Muscle of leg (tissue), 11 donors: Measurements from ENCODE around the gene ZNF490. TPM values are rescaled to one million over a fixed set of nuclear protein-coding genes. Genes with fewer than 3 reads are reported as not detected.
A peak's percentile ranks its signal among the peaks of the same experiment; 100 is the strongest.
"Not testable (repeated sequence)": the region's sequence is repeated elsewhere in the genome, so short reads cannot be mapped to it uniquely, and the experiment has no call there.

Experiments used
- DNase-seq: peaks from one replicate; pipeline ENCODE4 v3.0.0; 2013
- H3K27ac ChIP-seq: one replicate; pipeline ENCODE4 v1.5.1; 2013; ENCODE audit warnings: mild to moderate bottlenecking, low read length, control low read depth
- H3K27me3 ChIP-seq: one replicate; pipeline ENCODE4 v1.6.1; 2013; ENCODE audit warnings: low read length; ENCODE audit not compliant: control insufficient read depth, insufficient read depth
- H3K36me3 ChIP-seq: one replicate; pipeline ENCODE4 v1.6.1; 2013; ENCODE audit warnings: low read length; ENCODE audit not compliant: control insufficient read depth, insufficient read depth
- H3K4me1 ChIP-seq: one replicate; pipeline ENCODE4 v1.6.1; 2013; ENCODE audit warnings: low read length; ENCODE audit not compliant: control insufficient read depth, insufficient read depth
- H3K4me3 ChIP-seq: one replicate; pipeline ENCODE4 v1.5.1; 2013; ENCODE audit warnings: low read length, control low read depth
- H3K9me3 ChIP-seq: replicated peaks from 2 replicates; pipeline ENCODE4 v1.6.1; 2013; ENCODE audit warnings: low read depth, low read length; ENCODE audit not compliant: control insufficient read depth
- WGBS: methylation state at CpG from one replicate; pipeline ENCODE4 v1.1.5; 2013; ENCODE audit warnings: missing lambda C conversion rate; ENCODE audit not compliant: insufficient coverage; 5-methylcytosine and 5-hydroxymethylcytosine counted together
- polyA plus RNA-seq, 8 donors: library from polyadenylated mRNA; unstranded; fragments of 120-200 nt; gene quantifications; one replicate each; pipeline versions ENCODE4 v1.2.1 to v1.2.3, GENCODE V29; 2013; ENCODE audit warnings: inconsistent platforms in 1 of 8, low replicate concordance in 1 of 8; ENCODE audit not compliant: insufficient read length in 8 of 8, insufficient read depth in 1 of 8
- total RNA-seq: library from RNA; stranded (reverse); fragments of 120-200 nt; gene quantifications from one replicate; pipeline ENCODE4 v1.2.4, GENCODE V29; 2013

Gene ZNF490
- total and polyA plus RNA-seq, 9 donors = 1.6 to 4.8 (median 2.5) TPM

DNA sequence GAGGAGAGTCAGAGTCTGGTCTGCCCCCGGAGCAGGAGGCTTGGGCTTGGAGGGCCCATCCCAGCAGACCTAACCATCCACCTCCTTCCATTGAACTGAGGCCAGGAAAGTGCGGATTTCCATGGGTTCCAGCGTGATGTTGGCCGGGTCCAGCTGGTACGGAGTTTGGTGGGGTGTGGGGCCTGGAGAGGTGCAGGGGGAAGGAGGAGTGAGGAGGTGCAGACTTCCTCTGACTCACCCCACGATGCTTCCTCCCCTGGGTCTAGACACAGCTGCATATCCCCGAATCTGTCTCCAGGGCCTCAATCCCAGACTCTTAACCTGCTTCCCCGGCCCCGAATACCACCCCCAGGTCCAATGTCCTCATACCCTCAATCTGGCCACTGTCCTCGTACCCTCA, 35.9 kb upstream of the ZNF490 start:
- Histone ChIP-seq H3K36me3 (no peaks in the 10 kb centered on the region), H3K27me3 (peaks cover 6% of the 10 kb centered on the region), H3K9me3 (no peaks in the 10 kb centered on the region), H3K27ac (no peak overlapping the region), H3K4me1 (peaks cover 13% of the 10 kb centered on the region), H3K4me3 (no peak overlapping the region)
- WGBS = 77% methylated on average over 6 of the region's 10 CpGs
- DNase-seq = no peak

DNA sequence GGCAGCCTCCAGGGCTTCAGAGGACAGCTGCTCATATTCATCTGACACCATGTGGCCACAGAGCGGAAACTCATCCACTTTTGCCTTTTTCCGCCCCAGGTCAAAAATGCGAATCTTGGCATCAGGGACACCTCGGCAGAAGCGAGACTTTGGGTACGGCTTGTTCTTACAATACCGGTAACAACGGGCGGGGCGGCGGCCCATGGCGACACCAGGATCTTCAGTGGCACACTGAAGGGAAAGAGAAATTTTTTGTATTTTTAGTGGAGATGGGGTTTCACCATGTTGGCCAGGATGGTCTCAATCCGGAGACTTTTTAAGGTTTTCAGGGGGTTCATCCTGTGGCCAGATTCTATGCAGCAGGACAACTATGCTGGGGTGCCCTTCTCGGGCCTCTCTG, 33.1 kb upstream of the ZNF490 start:
- not testable (repeated sequence) for H3K9me3 ChIP-seq, H3K27me3 ChIP-seq, H3K4me3 ChIP-seq, H3K27ac ChIP-seq, DNase-seq, H3K36me3 ChIP-seq
- 91% methylated on average over 11 of the region's 14 CpGs for WGBS
- peaks cover 17% of the 10 kb centered on the region for H3K4me1 ChIP-seq

DNA sequence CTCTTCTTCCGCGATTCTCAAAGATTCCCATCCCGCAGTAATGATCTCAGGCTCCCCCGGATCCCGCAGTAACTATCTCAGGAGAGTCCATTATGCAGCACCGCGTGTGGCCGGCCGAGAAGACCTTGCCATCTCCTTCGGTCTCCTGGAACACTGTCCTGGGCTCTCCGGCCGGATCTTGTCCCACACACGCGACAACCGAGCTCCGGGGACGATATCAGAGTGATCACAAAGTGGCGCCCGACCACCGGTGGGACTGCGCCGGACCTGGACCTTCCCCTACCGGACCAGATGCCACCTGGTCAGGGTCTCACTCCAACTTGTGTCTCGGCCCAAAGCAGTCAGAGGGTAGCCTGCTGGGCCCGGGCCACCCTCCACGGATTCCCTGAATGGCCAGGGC, 31.9 kb upstream of the ZNF490 start:
- H3K27ac ChIP-seq = no peak overlapping the region
- no peak overlapping the region for H3K4me3 ChIP-seq
- H3K27me3 ChIP-seq = no peaks in the 10 kb centered on the region
- WGBS = 90% methylated on average over 26 of the region's 26 CpGs
- H3K4me1 ChIP-seq = peaks cover 7% of the 10 kb centered on the region
- H3K36me3 ChIP-seq = no peaks in the 10 kb centered on the region
- DNase-seq = no peak
- H3K9me3 ChIP-seq = no peaks in the 10 kb centered on the region

DNA sequence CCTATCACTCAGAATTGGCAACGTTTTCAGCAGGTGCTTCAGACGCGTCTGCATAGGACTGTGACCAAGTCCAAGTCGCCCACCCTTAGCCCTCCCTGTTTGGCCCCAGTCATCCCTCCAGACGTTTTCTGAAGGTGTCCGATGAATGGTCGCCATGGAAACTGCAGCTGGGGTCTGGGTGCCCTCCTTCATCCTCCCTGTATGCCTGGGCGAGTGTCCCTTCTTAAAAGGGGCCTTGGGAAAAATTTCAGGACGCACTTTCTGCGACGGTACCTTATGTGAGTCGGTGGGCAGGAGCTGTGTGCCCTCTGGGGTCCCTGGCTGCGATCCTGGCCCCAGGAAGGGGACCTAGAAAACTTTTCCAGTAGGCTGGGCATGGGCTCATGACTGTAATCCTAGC, 30.8 kb upstream of the ZNF490 start:
- 65% methylated on average over 13 of the region's 13 CpGs for WGBS
- H3K4me3 ChIP-seq = no peak overlapping the region

DNA sequence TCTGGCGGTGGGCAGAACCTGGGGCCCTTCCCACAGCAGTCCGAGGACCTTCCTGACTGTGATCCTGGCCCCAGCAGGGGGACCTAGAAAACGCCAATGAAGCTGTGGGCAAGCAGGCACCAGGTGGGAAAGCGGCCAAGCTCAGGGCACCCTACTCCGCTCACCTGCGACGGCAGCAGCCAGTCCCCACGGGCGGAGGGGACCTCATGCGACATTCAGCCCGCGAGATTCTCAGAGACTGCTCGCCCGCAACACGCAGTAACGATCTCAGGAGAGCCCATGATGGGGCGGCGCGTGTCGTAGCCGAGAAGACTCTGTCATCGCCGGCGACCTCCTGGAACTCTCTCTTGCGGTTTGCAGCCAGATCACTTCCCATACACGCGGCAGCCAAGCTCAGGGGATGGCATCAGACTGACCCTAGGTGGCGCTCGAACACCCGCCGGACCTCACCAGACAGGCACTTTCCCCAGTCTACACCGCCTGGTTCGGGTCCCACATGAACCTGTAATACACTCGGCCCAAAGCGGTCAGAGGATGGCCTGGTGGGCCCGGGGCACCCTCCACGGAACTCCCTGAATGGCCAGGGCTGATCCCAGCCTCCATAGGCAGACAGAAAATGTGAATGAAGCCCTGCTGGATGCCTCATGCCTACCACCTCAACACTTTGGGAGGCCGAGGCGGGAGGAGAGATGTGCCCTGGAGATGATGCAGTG, 29.4 kb upstream of the ZNF490 start:
- no peak overlapping the region for H3K27ac ChIP-seq
- DNase-seq = peak; percentile 72
- H3K27me3 ChIP-seq = no peaks in the 10 kb centered on the region
- H3K4me1 ChIP-seq = peaks cover 4% of the 10 kb centered on the region
- 6% methylated on average over 37 of the region's 39 CpGs for whole genome bisulfite sequencing
- no peak overlapping the region for H3K4me3 ChIP-seq
- no peaks in the 10 kb centered on the region for H3K36me3 ChIP-seq
- H3K9me3 ChIP-seq = no peaks in the 10 kb centered on the region

More for the DNA sequence above, 30.8 kb upstream of the ZNF490 start:
- peaks cover 4% of the 10 kb centered on the region for H3K4me1 ChIP-seq
- H3K9me3 ChIP-seq = no peaks in the 10 kb centered on the region
- no peak for DNase-seq
- no peaks in the 10 kb centered on the region for H3K27me3 ChIP-seq
- H3K36me3 ChIP-seq = no peaks in the 10 kb centered on the region
- H3K27ac ChIP-seq = no peak overlapping the region

DNA sequence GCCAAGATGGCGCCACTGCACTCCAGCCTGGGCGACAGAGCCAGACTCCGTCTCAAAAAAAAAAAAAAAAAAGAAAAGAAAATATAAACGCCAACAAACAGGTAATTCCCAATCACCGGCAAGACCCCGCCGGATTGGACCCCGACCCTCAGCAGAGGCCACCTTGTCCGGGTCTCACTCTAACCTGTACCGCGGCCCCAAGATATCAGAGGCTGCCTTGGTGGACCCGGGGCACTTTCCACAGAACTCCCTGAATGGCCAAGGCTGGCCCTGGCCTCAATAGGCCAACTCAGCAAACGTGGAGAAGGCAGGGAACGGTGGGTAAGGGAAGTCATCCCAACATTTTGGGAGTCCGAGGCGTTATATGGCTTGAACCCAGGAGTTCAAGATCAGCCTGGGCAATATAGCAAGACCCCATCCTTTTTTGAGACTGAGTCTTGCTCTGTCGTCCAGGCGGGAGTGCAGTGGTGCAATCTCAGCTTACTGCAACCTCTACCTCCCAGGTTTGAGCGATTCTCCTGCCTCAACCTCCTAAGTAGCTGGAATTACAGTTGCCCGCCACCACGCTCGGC, 28.1 kb upstream of the ZNF490 start:
- DNase-seq = no peak
- Histone ChIP-seq H3K4me3 (no peak overlapping the region), H3K9me3 (no peaks in the 10 kb centered on the region), H3K36me3 (no peaks in the 10 kb centered on the region), H3K4me1 (peaks cover 4% of the 10 kb centered on the region), H3K27me3 (no peaks in the 10 kb centered on the region), H3K27ac (no peak overlapping the region)
- WGBS = 94% methylated on average over 15 of the region's 22 CpGs

DNA sequence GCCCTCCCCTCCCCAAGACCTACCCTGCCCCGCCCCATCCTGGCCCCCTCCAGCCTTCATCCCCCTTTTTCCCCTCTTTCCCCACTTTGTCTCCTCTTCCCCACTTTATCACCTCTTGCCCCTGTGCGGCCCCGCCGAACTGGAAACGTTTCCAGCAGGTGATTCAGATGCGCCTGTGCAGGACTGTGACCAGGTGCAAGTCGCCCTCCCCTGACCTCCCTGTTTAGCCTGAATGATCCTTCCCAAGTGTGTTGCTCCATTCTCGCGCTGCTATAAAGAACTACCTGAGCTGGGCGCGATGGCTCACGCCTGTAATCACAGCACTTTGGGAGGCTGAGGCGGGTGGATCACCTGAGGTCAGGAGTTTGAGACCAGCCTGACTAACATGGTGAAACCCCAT, 26.0 kb upstream of the ZNF490 start:
- 78% methylated on average over 12 of the region's 13 CpGs for WGBS
- no peak for DNase-seq
- no peaks in the 10 kb centered on the region for H3K27me3 ChIP-seq
- H3K27ac ChIP-seq = no peak overlapping the region
- H3K4me1 ChIP-seq = peaks cover 4% of the 10 kb centered on the region
- no peaks in the 10 kb centered on the region for H3K9me3 ChIP-seq
- H3K4me3 ChIP-seq = no peak overlapping the region
- no peaks in the 10 kb centered on the region for H3K36me3 ChIP-seq

DNA sequence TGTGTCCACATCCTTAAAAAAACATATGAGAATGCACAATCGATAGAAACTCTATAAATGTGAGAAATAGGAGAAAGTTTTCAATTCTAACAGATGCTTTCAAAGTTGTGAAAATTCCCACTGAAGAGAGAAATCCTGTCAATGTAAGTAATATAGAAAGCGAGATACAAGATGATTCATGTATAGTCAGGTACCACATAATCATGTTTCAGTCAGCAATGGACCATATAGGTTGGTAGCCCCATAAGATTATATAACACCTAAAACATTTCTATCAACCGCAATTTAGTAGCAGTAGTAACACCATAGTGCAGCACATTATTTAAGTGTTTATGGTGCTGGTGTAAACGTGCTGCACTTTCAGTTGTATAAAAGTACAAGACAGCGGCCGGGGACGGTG, 18.6 kb upstream of the ZNF490 start:
- Histone ChIP-seq H3K36me3 (peaks cover 43% of the 10 kb centered on the region), H3K27me3 (no peaks in the 10 kb centered on the region), H3K27ac (no peak overlapping the region), H3K4me1 (no peaks in the 10 kb centered on the region), H3K4me3 (no peak overlapping the region), H3K9me3 (peaks cover 17% of the 10 kb centered on the region)
- 100% methylated on average over 3 of the region's 7 CpGs for WGBS
- no peak for DNase-seq

DNA sequence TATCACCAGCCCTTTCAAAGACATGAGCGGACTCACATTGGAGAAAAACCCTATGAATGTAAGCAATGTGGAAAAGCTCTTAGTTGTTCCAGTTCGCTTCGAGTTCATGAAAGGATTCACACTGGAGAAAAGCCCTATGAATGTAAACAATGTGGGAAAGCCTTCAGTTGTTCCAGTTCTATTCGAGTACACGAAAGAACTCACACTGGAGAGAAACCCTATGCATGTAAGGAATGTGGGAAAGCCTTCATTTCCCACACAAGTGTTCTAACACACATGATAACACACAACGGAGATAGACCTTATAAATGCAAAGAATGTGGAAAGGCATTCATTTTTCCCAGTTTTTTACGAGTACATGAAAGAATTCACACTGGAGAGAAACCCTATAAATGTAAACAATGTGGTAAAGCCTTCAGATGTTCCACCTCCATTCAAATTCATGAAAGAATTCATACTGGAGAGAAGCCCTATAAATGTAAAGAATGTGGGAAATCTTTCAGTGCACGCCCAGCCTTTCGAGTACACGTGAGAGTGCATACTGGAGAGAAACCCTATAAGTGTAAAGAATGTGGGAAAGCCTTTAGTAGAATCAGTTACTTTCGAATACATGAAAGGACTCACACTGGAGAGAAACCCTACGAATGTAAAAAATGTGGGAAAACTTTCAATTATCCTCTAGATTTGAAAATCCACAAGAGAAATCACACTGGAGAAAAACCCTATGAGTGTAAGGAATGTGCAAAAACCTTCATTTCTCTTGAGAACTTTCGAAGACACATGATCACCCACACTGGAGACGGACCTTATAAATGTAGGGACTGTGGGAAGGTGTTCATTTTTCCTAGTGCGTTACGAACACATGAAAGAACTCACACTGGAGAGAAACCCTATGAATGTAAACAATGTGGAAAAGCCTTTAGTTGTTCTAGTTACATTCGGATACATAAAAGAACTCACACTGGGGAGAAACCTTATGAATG, 17.7 kb upstream of the ZNF490 start:
- 93% methylated on average over 3 of the region's 17 CpGs for WGBS
- no peak for DNase-seq
- H3K36me3 ChIP-seq = peaks cover 49% of the 10 kb centered on the region
- no peaks in the 10 kb centered on the region for H3K4me1 ChIP-seq
- H3K4me3 ChIP-seq = no peak overlapping the region
- H3K27me3 ChIP-seq = no peaks in the 10 kb centered on the region
- H3K9me3 ChIP-seq = peaks cover 17% of the 10 kb centered on the region
- no peak overlapping the region for H3K27ac ChIP-seq

DNA sequence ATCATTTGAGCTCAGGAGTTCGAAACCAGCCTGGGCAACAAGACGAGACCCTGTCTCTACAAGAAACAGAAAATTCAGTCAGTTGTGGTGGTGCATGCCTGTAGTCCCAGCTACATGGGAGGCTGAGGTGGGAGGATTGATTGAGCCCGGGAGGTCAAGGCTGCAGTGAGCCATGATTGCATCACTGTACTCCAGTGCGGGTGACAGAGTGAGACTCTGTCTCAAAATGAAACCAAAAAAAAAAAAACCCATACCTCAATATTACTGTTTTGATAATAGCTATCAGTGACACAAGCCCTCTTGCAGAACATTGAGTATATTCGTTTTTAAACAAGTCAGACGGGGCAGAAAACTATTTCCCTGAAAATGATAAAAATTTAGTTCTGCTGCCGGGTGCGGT, 16.3 kb upstream of the ZNF490 start:
- Histone ChIP-seq H3K4me3 (no peak overlapping the region), H3K9me3 (peaks cover 17% of the 10 kb centered on the region), H3K36me3 (peaks cover 49% of the 10 kb centered on the region), H3K4me1 (no peaks in the 10 kb centered on the region), H3K27me3 (no peaks in the 10 kb centered on the region), H3K27ac (no peak overlapping the region)
- WGBS = 85% methylated on average over 5 of the region's 8 CpGs
- DNase-seq = no peak
